K562 (cell line): ENCODE data around the gene NMRAL1. TPM values are rescaled to one million over a fixed set of nuclear protein-coding genes. Genes with fewer than 3 reads are reported as not detected.

Source experiments
- ELF2 ChIP-seq: fragments of 250-450 bp; sonication (Bioruptor Pico); IDR thresholded peaks from 2 replicates; pipeline ENCODE4 v1.5.0; 2021; ENCODE audit warnings: mild to moderate bottlenecking
- IFI16 ChIP-seq: fragments of 250-450 bp; sonication (Bioruptor Pico); IDR thresholded peaks from 2 replicates; pipeline ENCODE4 v2.1.2; 2022; ENCODE audit warnings: mild to moderate bottlenecking, inconsistent platforms
- KHSRP ChIP-seq: fragments of 450-650 bp; IDR thresholded peaks from 2 replicates; pipeline ENCODE4 v1.6.1; 2017
- MEF2D ChIP-seq: conservative IDR thresholded peaks from 2 replicates; pipeline ENCODE4 v1.6.1; 2016; ENCODE audit warnings: low read depth, missing genetic modification characterization, missing compliant biosample characterization
- NR4A1 ChIP-seq, 2 experiments: fragments of 250-450 bp in 1 of 2; fragments of 450-650 bp in 1 of 2; sonication (Bioruptor Pico) in 1 of 2; IDR thresholded peaks; 2 replicates each; pipeline versions ENCODE4 v1.4.0 to v1.6.1; 2016 to 2020; ENCODE audit warnings: mild to moderate bottlenecking in 2 of 2, missing compliant biosample characterization in 1 of 2, missing genetic modification characterization in 1 of 2, moderate library complexity in 1 of 2
- PHB ChIP-seq: fragments of 250-450 bp; sonication (Bioruptor Pico); IDR thresholded peaks from 2 replicates; pipeline ENCODE4 v1.5.0; 2021
- POLR2A ChIP-seq: fragments of 450-650 bp; conservative IDR thresholded peaks from 2 replicates; pipeline ENCODE4 v1.6.1; 2016
- SAFB ChIP-seq: fragments of 200-400 bp; formaldehyde crosslinking; IDR thresholded peaks from 2 replicates; pipeline ENCODE4 v1.6.1; 2017; ENCODE audit warnings: low read depth, low read length, borderline replicate concordance
- SMAD1 ChIP-seq: fragments of 150-350 bp; IDR thresholded peaks from 2 replicates; pipeline ENCODE4 v1.6.1; 2014; ENCODE audit warnings: low read length, low read depth; ENCODE audit not compliant: partially characterized antibody
- WHSC1 ChIP-seq: IDR thresholded peaks from one replicate; pipeline ENCODE4 v1.6.1; 2012; ENCODE audit warnings: low read length, control low read depth, inconsistent platforms
- XRCC5 ChIP-seq: fragments of 200-400 bp; formaldehyde crosslinking; IDR thresholded peaks from 2 replicates; pipeline ENCODE4 v1.6.1; 2017; ENCODE audit warnings: low read depth, mild to moderate bottlenecking, low read length
- ZNF24 ChIP-seq: fragments of 450-650 bp; IDR thresholded peaks from 2 replicates; pipeline ENCODE4 v1.6.1; 2016
- ZNF347 ChIP-seq: fragments of 450-650 bp; formaldehyde crosslinking; IDR thresholded peaks from 2 replicates; pipeline ENCODE4 v1.4.0; 2020; ENCODE audit warnings: low read depth, mild to moderate bottlenecking, moderate library complexity
- ZNF354B ChIP-seq: fragments of 250-450 bp; sonication (Bioruptor Pico); IDR thresholded peaks from 2 replicates; pipeline ENCODE4 v1.4.0; 2020
- ZNF778 ChIP-seq: fragments of 450-650 bp; formaldehyde crosslinking; IDR thresholded peaks from 2 replicates; pipeline ENCODE4 v1.4.0; 2020; ENCODE audit warnings: mild to moderate bottlenecking, moderate library complexity
- polyA plus RNA-seq, 8 experiments: library from polyadenylated mRNA; depleted of rRNA in 4 of 8; stranded (reverse) in 5 of 8; unstranded in 3 of 8; fragments of >200 nt; fragmentation: Nextera tagmentation in 2 of 8; fragmentation: Illumina TruSeq in 1 of 8; extraction: Ambion mirVana in 2 of 8; extraction: Trizol in 1 of 8; gene quantifications; 2 replicates each; pipeline versions ENCODE4 v1.2.1 to v1.2.3, GENCODE V29; 2011 to 2014; ENCODE audit warnings: inconsistent platforms in 1 of 8, missing spikeins in 1 of 8
- total RNA-seq, 7 experiments: library from RNA; depleted of rRNA in 6 of 7; stranded (reverse); fragments of >200 nt in 6 of 7; fragmentation: Illumina TruSeq in 2 of 7; extraction: Trizol in 2 of 7; gene quantifications; 2 replicates each; pipeline versions ENCODE4 v1.2.1 to v1.2.3, GENCODE V29; 2011 to 2021; ENCODE audit warnings: low replicate concordance in 1 of 7
- TF ChIP-seq, protein P1 (sequence below): sonication (generic); formaldehyde crosslinking; IDR thresholded peaks from 2 replicates; pipeline ENCODE4 v1.8.0; 2022; ENCODE audit warnings: missing genetic modification reagents, mild to moderate bottlenecking, borderline replicate concordance
- TF ChIP-seq, protein P2 (sequence below), 2 experiments: IDR thresholded peaks; 2 replicates each; pipeline ENCODE4 v1.6.1; 2012; ENCODE audit warnings: improper control_type of control experiment in 2 of 2, low read depth in 2 of 2, low read length in 2 of 2, borderline replicate concordance in 1 of 2
- TF ChIP-seq, protein P3 (sequence below): sonication (generic); formaldehyde crosslinking; IDR thresholded peaks from 2 replicates; pipeline ENCODE4 v1.8.0; 2022; ENCODE audit warnings: missing genetic modification reagents, mild to moderate bottlenecking, moderate library complexity, borderline replicate concordance
- TF ChIP-seq, protein P4 (sequence below), 2 experiments: fragments of 450-650 bp in 1 of 2; sonication (generic) in 1 of 2; formaldehyde crosslinking in 1 of 2; IDR thresholded peaks in 1 of 2; conservative IDR thresholded peaks in 1 of 2; 2 replicates each; pipeline versions ENCODE4 v1.6.1 to v1.8.1; 2016 to 2023; ENCODE audit warnings: mild to moderate bottlenecking in 2 of 2, moderate library complexity in 2 of 2, inconsistent platforms in 1 of 2, missing genetic modification reagents in 1 of 2
- TF ChIP-seq, protein P5 (sequence below): IDR thresholded peaks from 2 replicates; pipeline ENCODE4 v1.6.1; 2011; ENCODE audit not compliant: insufficient read length; ENCODE audit errors: extremely low read depth

The NMRAL1 gene
- total and polyA plus RNA-seq, 9 of the 15 experiments (the other 6 are each of a cell fraction or from before 2014, with no cell fraction given) = 6.3 to 116 (median 63.2) TPM

DNA sequence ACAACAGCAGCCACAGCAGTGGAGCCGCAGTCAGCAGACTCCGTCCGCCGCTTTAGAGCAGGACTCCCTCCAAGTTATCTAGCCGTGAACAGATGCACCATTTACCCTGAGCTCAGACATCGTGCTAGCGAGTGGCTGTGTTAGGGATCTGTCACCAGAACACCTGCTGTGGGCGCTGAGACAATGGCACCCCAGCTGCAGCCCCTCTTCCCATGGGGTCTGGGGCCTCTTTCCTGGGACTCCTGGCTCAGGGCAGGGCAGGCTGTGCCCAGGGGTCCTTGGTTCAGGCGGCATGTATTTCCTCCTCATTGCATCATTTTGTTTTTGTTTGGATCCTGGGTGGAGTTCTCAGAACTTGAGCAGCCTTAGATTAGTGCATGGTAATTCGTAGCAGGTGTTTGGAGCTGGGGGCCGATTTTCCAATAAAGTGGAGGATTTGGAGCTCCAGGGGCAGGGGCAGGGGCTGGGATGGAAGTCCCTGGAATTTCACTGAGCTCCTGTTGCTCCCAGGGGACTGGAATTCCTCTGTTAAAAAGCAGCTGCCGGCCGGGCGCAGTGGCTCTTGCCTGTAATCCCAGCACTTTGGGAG, 23.4 kb downstream of the NMRAL1 start (continued):
- TF ChIP-seq, protein P1, sequence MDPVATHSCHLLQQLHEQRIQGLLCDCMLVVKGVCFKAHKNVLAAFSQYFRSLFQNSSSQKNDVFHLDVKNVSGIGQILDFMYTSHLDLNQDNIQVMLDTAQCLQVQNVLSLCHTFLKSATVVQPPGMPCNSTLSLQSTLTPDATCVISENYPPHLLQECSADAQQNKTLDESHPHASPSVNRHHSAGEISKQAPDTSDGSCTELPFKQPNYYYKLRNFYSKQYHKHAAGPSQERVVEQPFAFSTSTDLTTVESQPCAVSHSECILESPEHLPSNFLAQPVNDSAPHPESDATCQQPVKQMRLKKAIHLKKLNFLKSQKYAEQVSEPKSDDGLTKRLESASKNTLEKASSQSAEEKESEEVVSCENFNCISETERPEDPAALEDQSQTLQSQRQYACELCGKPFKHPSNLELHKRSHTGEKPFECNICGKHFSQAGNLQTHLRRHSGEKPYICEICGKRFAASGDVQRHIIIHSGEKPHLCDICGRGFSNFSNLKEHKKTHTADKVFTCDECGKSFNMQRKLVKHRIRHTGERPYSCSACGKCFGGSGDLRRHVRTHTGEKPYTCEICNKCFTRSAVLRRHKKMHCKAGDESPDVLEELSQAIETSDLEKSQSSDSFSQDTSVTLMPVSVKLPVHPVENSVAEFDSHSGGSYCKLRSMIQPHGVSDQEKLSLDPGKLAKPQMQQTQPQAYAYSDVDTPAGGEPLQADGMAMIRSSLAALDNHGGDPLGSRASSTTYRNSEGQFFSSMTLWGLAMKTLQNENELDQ (CRISPR knock-in tag) = no peak
- TF ChIP-seq, protein P2, sequence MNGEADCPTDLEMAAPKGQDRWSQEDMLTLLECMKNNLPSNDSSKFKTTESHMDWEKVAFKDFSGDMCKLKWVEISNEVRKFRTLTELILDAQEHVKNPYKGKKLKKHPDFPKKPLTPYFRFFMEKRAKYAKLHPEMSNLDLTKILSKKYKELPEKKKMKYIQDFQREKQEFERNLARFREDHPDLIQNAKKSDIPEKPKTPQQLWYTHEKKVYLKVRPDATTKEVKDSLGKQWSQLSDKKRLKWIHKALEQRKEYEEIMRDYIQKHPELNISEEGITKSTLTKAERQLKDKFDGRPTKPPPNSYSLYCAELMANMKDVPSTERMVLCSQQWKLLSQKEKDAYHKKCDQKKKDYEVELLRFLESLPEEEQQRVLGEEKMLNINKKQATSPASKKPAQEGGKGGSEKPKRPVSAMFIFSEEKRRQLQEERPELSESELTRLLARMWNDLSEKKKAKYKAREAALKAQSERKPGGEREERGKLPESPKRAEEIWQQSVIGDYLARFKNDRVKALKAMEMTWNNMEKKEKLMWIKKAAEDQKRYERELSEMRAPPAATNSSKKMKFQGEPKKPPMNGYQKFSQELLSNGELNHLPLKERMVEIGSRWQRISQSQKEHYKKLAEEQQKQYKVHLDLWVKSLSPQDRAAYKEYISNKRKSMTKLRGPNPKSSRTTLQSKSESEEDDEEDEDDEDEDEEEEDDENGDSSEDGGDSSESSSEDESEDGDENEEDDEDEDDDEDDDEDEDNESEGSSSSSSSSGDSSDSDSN (IDR thresholded peaks at IDR 0.05; ENCODE audit: borderline replicate concordance in 1 of 2, low read depth in 2 of 2, low read length in 2 of 2) = no peak
- TF ChIP-seq, protein P3, sequence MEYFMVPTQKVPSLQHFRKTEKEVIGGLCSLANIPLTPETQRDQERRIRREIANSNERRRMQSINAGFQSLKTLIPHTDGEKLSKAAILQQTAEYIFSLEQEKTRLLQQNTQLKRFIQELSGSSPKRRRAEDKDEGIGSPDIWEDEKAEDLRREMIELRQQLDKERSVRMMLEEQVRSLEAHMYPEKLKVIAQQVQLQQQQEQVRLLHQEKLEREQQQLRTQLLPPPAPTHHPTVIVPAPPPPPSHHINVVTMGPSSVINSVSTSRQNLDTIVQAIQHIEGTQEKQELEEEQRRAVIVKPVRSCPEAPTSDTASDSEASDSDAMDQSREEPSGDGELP = no peak; the same call in 1 of the 2 replicates
- TF ChIP-seq SAFB (no peak), XRCC5 (no peak), IFI16 (CRISPR knock-in tag) (peak; percentile 91), NR4A1 (CRISPR knock-in tag; IDR thresholded peaks at IDR 0.05) (no peak), NR4A1 (tag; IDR thresholded peaks at IDR 0.05) (peak; percentile 80), ZNF778 (CRISPR knock-in tag) (no peak), ZNF354B (CRISPR knock-in tag) (no peak; the same call in 1 of the 2 replicates), PHB (CRISPR knock-in tag) (no peak), ZNF24 (no peak), ZNF347 (CRISPR knock-in tag) (no peak), ELF2 (CRISPR knock-in tag) (no peak), SMAD1 (no peak), MEF2D (tag) (peak; percentile 80), POLR2A (no peak), WHSC1 (no peak), KHSRP (no peak)
- TF ChIP-seq, protein P4, sequence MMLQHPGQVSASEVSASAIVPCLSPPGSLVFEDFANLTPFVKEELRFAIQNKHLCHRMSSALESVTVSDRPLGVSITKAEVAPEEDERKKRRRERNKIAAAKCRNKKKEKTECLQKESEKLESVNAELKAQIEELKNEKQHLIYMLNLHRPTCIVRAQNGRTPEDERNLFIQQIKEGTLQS (IDR thresholded peaks at IDR 0.05) = peak; percentile 89
- TF ChIP-seq, protein P4 (CRISPR knock-in tag; conservative IDR thresholded peaks at IDR 0.05) = no peak
- TF ChIP-seq, protein P5, sequence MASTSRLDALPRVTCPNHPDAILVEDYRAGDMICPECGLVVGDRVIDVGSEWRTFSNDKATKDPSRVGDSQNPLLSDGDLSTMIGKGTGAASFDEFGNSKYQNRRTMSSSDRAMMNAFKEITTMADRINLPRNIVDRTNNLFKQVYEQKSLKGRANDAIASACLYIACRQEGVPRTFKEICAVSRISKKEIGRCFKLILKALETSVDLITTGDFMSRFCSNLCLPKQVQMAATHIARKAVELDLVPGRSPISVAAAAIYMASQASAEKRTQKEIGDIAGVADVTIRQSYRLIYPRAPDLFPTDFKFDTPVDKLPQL = no peak
